CD14-positive monocyte (primary cell): ENCODE data around the gene STIP1. TPM values are rescaled to one million over a fixed set of nuclear protein-coding genes. Genes with fewer than 3 reads are reported as not detected.
A peak's percentile ranks its signal among the peaks of the same experiment; 100 is the strongest.

Experiments used
- DNase-seq, 3 donors: peaks; one replicate each; pipeline ENCODE4 v3.0.0-alpha.2; 2011 to 2022
- H2AFZ ChIP-seq: 2 replicates; pipeline ENCODE4 v1.6.0; 2012; ENCODE audit warnings: mild to moderate bottlenecking, low read depth, low read length, inconsistent platforms; ENCODE audit not compliant: insufficient read depth, poor library complexity, severe bottlenecking
- H3K27ac ChIP-seq, 2 donors: 1 replicate in 1 of 2; 2 replicates in 1 of 2; pipeline ENCODE4 v1.5.1; 2012 to 2013; ENCODE audit warnings: low read length in 2 of 2, control low read depth in 1 of 2, inconsistent platforms in 1 of 2, low read depth in 1 of 2, mild to moderate bottlenecking in 1 of 2
- H3K27me3 ChIP-seq, 2 donors: one replicate each; pipeline versions ENCODE4 v1.6.0 to v1.6.1; 2011 to 2013; ENCODE audit warnings: low read length in 2 of 2; ENCODE audit not compliant: control insufficient read depth in 2 of 2, insufficient read depth in 2 of 2
- H3K36me3 ChIP-seq, 2 donors: replicated peaks in 1 of 2; 1 replicate in 1 of 2; 2 replicates in 1 of 2; pipeline versions ENCODE4 v1.5.1 to v1.6.1; 2012 to 2013; ENCODE audit warnings: low read length in 2 of 2, control low read depth in 1 of 2, inconsistent platforms in 1 of 2, mild to moderate bottlenecking in 1 of 2; ENCODE audit not compliant: insufficient read depth in 2 of 2, control insufficient read depth in 1 of 2
- H3K4me1 ChIP-seq, 2 donors: 1 replicate in 1 of 2; 2 replicates in 1 of 2; pipeline versions ENCODE4 v1.5.1 to v1.6.1; 2012 to 2013; ENCODE audit warnings: low read length in 2 of 2, control low read depth in 1 of 2, inconsistent platforms in 1 of 2, mild to moderate bottlenecking in 1 of 2, moderate library complexity in 1 of 2; ENCODE audit not compliant: insufficient read depth in 2 of 2, control insufficient read depth in 1 of 2
- H3K4me2 ChIP-seq: replicated peaks from 2 replicates; pipeline ENCODE3; 2012; ENCODE audit warnings: low read length, moderate library complexity, mild to moderate bottlenecking; ENCODE audit not compliant: poor library complexity, severe bottlenecking; ENCODE audit errors: extremely low read depth
- H3K4me3 ChIP-seq, 3 experiments: fragments of 200-600 bp in 1 of 3; sonication (generic) in 1 of 3; replicated peaks in 1 of 3; 1 replicate in 2 of 3; 2 replicates in 1 of 3; pipeline ENCODE4 v1.5.1; 2011 to 2013; ENCODE audit warnings: low read length in 3 of 3, mild to moderate bottlenecking in 3 of 3, control low read depth in 2 of 3, low read depth in 2 of 3, inconsistent platforms in 1 of 3, moderate library complexity in 1 of 3
- H3K79me2 ChIP-seq: 2 replicates; pipeline ENCODE4 v1.6.0; 2012; ENCODE audit warnings: mild to moderate bottlenecking, control low read depth, inconsistent platforms, low read length, moderate library complexity; ENCODE audit not compliant: insufficient read depth
- H3K9ac ChIP-seq: 2 replicates; pipeline ENCODE4 v1.6.0; 2017; ENCODE audit warnings: low read length, mild to moderate bottlenecking; ENCODE audit not compliant: insufficient read depth, poor library complexity, severe bottlenecking
- H3K9me3 ChIP-seq, 2 donors: replicated peaks in 1 of 2; 1 replicate in 1 of 2; 2 replicates in 1 of 2; pipeline versions ENCODE4 v1.5.1 to v1.6.1; 2012 to 2013; ENCODE audit warnings: low read length in 2 of 2, control low read depth in 1 of 2; ENCODE audit not compliant: control insufficient read depth in 1 of 2, insufficient read depth in 1 of 2
- H4K20me1 ChIP-seq: 2 replicates; pipeline ENCODE4 v1.6.0; 2012; ENCODE audit warnings: mild to moderate bottlenecking, low read length, control low read depth, moderate library complexity; ENCODE audit not compliant: insufficient read depth
- H3K27ac Mint-ChIP-seq, 7 donors: one replicate each; pipeline ENCODE4 v1.8.0; 2020; ENCODE audit warnings: mild to moderate bottlenecking in 7 of 7, mixed read lengths in 7 of 7, moderate library complexity in 6 of 7, inconsistent platforms in 2 of 7
- H3K27me3 Mint-ChIP-seq, 3 donors: one replicate each; pipeline ENCODE4 v1.8.0; 2021 to 2022; ENCODE audit warnings: low read depth in 3 of 3, mild to moderate bottlenecking in 3 of 3, mixed read lengths in 3 of 3, moderate library complexity in 3 of 3, inconsistent platforms in 1 of 3
- H3K36me3 Mint-ChIP-seq, 2 donors: one replicate each; pipeline ENCODE4 v1.8.0; 2020; ENCODE audit warnings: mixed read lengths in 2 of 2, inconsistent platforms in 1 of 2, mild to moderate bottlenecking in 1 of 2
- H3K4me1 Mint-ChIP-seq: one replicate; pipeline ENCODE4 v1.8.0; 2020; ENCODE audit warnings: mild to moderate bottlenecking, mixed read lengths
- H3K4me3 Mint-ChIP-seq, 2 donors: one replicate each; pipeline ENCODE4 v1.8.0; 2020; ENCODE audit warnings: mild to moderate bottlenecking in 2 of 2, mixed read lengths in 2 of 2, moderate library complexity in 1 of 2
- H3K9me3 Mint-ChIP-seq, 7 donors: one replicate each; pipeline ENCODE4 v1.8.0; 2020 to 2022; ENCODE audit warnings: mixed read lengths in 7 of 7, mild to moderate bottlenecking in 6 of 7, moderate library complexity in 6 of 7, inconsistent platforms in 2 of 7
- CTCF ChIP-seq: fragments of 200-600 bp; IDR thresholded peaks from one replicate; pipeline ENCODE4 v1.8.0; 2022; ENCODE audit warnings: antibody characterized with exemption, mild to moderate bottlenecking
- WGBS: methylation state at CpG from one replicate; pipeline ENCODE4 v1.1.5; 2013; ENCODE audit warnings: missing lambda C conversion rate; ENCODE audit not compliant: insufficient coverage; 5-methylcytosine and 5-hydroxymethylcytosine counted together
- intact Hi-C, 2 donors: fragments of 100-400 bp; cut with micrococcal nuclease; formaldehyde crosslinking; loops; one replicate each; pipeline versions ENCODE4 v1.15.0 to v1.15.1; 2023
- polyA plus RNA-seq, 3 donors: library from polyadenylated mRNA; depleted of rRNA in 1 of 3; unstranded in 2 of 3; stranded (reverse) in 1 of 3; fragments of 300-500 nt in 2 of 3; fragments of >200 nt in 1 of 3; fragmentation: Illumina TruSeq in 2 of 3; gene quantifications; 1 replicate in 2 of 3; 2 replicates in 1 of 3; pipeline ENCODE4 v1.2.3, GENCODE V29; 2012 to 2021

Gene STIP1
- polyA plus RNA-seq, 3 donors: 44.5 to 52.0 (median 51.1) TPM

GRCh38 chr11:64249563-64250414, 63.8 kb downstream of the STIP1 start:
- WGBS: 82% methylated on average over 3 of the region's 8 CpGs
- Mint-ChIP-seq H3K36me3 (peaks cover 3 to 8% of the 10 kb centered on the region in 2 donors), H3K9me3 (no peaks in the 10 kb centered on the region), H3K27me3 (peaks cover 3 to 10% (median 7%) of the 10 kb centered on the region in 3 donors), H3K4me1 (peaks cover 52% of the 10 kb centered on the region), H3K4me3 (peak overlapping the region in 1 of 2 donors; percentile 15), H3K27ac (no peak overlapping the region)
- TF ChIP-seq CTCF: no peak
- no peak overlapping the region for H3K9ac ChIP-seq
- no peaks in the 10 kb centered on the region for H3K27me3 ChIP-seq
- H3K4me2 ChIP-seq: no peak overlapping the region
- H3K9me3 ChIP-seq: no peaks in the 10 kb centered on the region
- H3K4me3 ChIP-seq: no peak overlapping the region
- peaks cover 28% of the 10 kb centered on the region for H4K20me1 ChIP-seq
- H3K27ac ChIP-seq: no peak overlapping the region
- intact Hi-C loops: loop anchor here in 1 of 2 donors (2.0 to 5.0 kb wide), 2 partner anchors 38 to 51 kb away; partner anchors contain the start of genes CATSPERZ and GPR137
- H2AFZ ChIP-seq: no peak overlapping the region
- H3K36me3 ChIP-seq: peaks cover 2 to 7% of the 10 kb centered on the region in 2 donors
- DNase-seq: no peak
- peaks cover 52 to 69% of the 10 kb centered on the region in 2 donors for H3K4me1 ChIP-seq
- H3K79me2 ChIP-seq: peaks cover 33% of the 10 kb centered on the region

- peak overlapping the region; percentile 81 to 90 for H3K4me3 Mint-ChIP-seq
- H3K36me3 ChIP-seq: peaks cover 9 to 14% of the 10 kb centered on the region in 2 donors
- no peaks in the 10 kb centered on the region for H3K9me3 Mint-ChIP-seq
- 26% methylated on average over 12 of the region's 13 CpGs for WGBS
- H3K4me2 ChIP-seq: peak overlapping the region; percentile 98
- H3K79me2 ChIP-seq: peaks cover 26% of the 10 kb centered on the region
- peak overlapping the region; percentile 79 for H2AFZ ChIP-seq
- H3K9ac ChIP-seq: peak overlapping the region; percentile 69
- peaks cover 10 to 15% of the 10 kb centered on the region in 2 donors for H3K36me3 Mint-ChIP-seq
- DNase-seq: no peak
- no peaks in the 10 kb centered on the region for H3K27me3 ChIP-seq
- intact Hi-C loops: loop anchor here in 1 of 2 donors (2.0 to 5.0 kb wide), 2 partner anchors 37 to 50 kb away; partner anchors contain the start of genes CATSPERZ and GPR137
- H3K27ac Mint-ChIP-seq: peak overlapping the region in 1 of 7 donors; percentile 66
- peaks cover 3 to 10% (median 8%) of the 10 kb centered on the region in 3 donors for H3K27me3 Mint-ChIP-seq
- H3K27ac ChIP-seq: no peak overlapping the region
- H3K4me1 Mint-ChIP-seq: peaks cover 45% of the 10 kb centered on the region
- TF ChIP-seq CTCF: no peak
- peaks cover 44 to 62% of the 10 kb centered on the region in 2 donors for H3K4me1 ChIP-seq
- H3K4me3 ChIP-seq: peak overlapping the region in 2 of 3 experiments; percentile 38 to 87
- H4K20me1 ChIP-seq: peaks cover 28% of the 10 kb centered on the region
- no peaks in the 10 kb centered on the region for H3K9me3 ChIP-seq
Observed at GRCh38 chr11:64250415-64251015, 64.5 kb downstream of the STIP1 start.
